ENCODE measurements around the gene DAO.

DAO gene

GRCh38 chr12:108876550-108876949 is 3.3 kb upstream of the DAO start:
- DNase-seq: no peak

GRCh38 chr12:108881953-108882352 is 2.1 kb downstream of the DAO start:
- DNase-seq: no peak

DNA sequence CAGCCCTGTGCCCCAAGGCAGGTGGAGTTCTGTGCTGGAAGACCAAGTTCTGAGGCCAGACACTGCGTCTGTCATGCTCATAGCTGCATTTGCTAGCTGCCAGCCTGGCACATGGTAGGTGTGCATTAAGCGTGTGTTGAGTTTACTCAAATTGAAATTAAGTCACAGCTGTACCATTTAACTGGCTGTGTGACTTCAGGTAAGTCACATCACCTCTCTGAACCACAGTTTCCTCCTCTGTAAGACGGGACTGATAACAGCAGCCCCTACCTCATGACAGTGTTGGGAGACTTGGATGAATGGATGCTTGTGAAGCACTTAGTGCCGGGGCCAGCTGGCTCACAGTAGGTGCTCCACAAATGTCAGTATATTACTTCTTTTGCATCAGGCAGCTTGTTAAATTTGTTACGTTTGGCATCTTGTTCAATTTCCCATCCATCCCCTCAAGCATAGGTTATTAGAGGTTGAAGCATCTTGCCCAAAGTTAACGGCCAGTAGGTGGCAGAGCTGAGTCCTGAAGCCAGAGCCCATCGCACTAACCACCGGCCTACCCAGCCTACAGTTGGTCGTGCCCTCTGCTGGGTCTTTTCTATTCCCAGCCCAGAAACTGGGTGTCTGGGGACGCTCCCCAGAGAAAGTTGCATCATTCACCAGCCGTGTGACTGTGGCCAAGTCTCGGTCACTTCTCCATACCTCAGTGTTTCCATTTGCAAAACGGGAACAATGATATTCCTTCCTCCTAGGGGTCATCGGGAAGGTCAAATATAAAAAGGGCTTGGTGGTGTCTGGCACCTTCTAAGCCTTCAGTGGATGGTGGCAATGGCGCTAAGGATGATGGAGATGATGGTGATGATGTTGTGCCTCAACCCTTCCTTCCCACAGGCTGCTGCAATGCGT is 4.5 kb downstream of the DAO start:
- DNase-seq: peak; percentile 22 to 57 (median 48)

- no peak for DNase-seq
These were observed 7.2 kb downstream of the DAO start for GRCh38 chr12:108886873-108887629.

- no peak for DNase-seq
These were observed 8.1 kb downstream of the DAO start for GRCh38 chr12:108888031-108888430.

DNA sequence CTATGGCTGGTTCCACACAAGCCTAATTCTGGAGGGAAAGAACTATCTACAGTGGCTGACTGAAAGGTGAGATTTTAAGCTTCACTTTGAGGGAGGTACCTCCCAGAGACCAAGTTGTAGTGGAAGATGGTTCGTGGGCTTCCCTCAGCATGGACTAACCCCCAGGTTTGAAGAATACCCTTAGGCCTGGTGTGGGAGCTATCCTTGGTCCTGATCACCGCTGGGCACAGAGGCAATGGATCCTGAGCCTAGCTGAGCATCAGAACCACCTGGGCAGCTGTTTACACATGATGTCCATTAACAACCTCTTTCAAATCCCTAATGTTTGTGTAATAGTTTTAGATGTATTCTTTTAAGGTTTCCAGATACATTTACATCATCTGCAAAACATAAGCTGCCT is 10.3 kb downstream of the DAO start:
- DNase-seq: no peak

DNA sequence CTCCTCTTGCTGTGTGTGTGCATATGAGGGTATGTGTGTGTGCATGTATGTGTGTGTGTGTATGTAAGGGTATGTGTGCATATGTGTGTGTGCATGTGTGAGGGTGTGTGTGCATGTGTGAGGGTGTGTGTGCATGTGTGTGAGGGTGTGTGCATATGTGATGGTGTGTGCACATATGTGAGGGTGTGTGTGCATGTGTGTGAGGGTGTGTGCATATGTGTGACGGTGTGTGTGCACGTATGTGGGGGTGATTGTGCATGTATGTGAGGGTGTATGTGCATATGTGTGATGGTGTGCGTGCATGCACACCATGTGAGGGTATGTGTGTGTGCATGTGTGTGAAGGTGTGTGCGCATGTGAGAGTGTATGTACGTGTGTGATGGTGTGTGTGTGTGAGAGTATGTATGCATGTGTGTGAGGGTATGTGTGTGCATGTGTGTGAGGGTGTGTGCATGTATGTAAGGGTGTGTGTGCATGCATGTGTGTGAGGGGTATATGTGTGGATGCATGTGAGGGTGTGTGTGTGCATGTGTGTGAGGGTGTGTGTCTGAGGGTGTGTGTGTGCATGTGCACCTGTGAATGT is 15.4 kb downstream of the DAO start:
- DNase-seq: no peak

DNA sequence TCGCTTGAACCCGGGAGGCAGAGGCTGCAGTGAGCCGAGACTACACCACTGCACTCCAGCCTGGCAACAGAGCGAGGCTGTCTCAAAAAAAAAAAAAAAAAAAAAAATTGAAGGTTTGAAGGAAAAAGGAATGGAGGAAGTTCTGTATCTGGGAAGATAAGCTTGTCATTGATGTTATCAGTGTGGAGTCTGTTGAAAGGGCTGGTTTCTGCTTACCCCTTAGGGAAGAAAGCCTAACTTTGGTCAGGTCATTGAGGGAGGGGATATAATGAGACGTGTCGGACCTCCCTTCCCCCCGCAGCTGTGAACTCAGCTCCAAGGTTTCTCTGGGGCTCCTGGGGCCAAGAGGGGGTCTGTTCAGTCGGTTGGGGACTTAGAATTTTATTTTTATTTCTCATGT is 16.4 kb downstream of the DAO start:
- no peak for DNase-seq

DNA sequence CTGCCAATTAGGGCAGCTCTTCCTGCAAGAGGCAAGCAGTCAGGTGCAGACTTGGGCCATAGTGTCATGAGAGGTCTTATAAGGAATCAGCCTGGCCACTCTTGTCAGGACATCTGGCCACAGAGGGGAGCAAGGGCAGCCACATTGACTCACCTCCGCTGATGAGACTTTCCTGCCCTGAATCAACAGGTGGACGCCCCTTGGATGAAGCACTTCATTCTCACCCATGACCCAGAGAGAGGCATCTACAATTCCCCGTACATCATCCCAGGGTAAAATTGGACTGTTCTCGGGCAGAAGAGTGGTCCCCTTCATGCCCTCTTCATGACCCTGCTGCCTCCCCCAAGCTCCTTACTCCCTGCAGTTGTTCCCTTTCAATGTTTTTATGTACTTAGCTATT is 16.9 kb downstream of the DAO start:
- DNase-seq: no peak

- DNase-seq: no peak
These were observed 19.3 kb downstream of the DAO start for GRCh38 chr12:108899145-108899544.

- no peak for DNase-seq
These were observed 25.8 kb downstream of the DAO start for GRCh38 chr12:108905725-108906124.

DNA sequence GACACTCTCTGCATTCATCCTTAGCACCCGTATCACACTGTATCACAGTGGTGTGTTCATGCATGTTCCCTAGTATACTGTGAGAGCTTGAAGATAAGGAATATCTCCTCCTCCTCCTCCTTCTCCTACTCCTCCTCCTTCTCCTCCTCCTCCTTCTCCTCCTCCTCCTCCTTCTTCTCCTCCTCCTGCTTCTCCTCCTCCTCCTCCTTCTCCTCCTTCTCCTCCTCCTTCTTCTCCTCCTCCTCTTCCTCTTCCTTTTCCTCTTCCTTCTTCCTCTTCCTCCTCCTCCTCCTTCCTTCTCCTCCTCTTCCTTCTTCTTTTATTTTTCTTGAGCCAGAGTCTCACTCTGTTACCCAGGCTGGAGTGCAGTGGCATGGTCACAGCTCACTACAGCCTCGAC is 27.1 kb downstream of the DAO start:
- no peak for DNase-seq

DNA sequence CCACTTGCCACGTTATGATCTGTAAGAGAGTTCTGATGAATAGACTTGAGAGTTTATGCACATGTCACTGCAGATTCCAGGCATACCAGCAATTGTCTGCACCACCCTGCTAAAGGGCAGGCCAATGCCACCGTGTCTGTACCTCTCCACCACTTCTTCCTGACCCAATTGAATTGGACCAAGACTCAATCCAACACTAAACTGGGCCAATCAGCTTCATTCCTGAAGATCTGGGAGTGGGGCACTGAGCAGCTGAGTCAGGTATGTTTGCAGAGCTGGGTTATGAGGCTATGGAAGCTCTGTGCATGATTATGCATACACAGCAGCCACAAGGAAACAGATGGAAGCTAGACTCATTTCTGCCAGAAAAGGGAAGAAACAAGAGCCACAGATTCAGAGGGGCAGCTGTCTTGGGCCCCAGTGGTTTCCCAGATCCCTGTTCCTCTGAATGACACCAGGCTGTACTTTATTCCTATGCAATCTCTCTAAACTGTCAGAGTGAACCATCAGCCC is 28.0 kb downstream of the DAO start:
- DNase-seq: no peak

GRCh38 chr12:108910336-108910735 is 30.4 kb downstream of the DAO start:
- DNase-seq: no peak

- no peak for DNase-seq
These were observed 32.0 kb downstream of the DAO start for GRCh38 chr12:108911915-108912314.

DNA sequence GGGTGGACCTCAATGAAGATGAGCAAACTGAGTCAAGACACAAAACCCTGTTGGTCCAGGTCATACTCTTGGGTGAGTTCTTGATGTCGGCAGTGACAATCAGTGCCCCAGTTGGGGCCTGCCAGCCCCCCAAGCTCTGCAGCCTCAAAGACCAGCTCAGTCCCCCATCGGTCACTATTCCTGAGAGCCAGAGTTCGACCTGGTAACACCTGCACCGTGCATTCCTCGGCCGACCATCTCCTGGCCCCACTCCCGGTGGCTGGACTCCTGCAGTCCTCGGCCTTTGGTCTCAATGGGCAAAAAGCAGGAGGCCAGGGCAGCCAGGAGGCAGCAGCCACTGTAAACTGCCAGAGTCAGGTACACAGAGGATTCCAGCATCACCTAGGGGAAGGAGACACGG is 32.5 kb downstream of the DAO start:
- DNase-seq: no peak

- DNase-seq: no peak
These were observed 34.2 kb downstream of the DAO start for GRCh38 chr12:108914121-108914531.

GRCh38 chr12:108915632-108916133 is 35.8 kb downstream of the DAO start:
- DNase-seq: no peak

- DNase-seq: no peak
These were observed 36.4 kb downstream of the DAO start for GRCh38 chr12:108916336-108916735.

- no peak for DNase-seq
These were observed 38.3 kb downstream of the DAO start for GRCh38 chr12:108918206-108918605.

DNA sequence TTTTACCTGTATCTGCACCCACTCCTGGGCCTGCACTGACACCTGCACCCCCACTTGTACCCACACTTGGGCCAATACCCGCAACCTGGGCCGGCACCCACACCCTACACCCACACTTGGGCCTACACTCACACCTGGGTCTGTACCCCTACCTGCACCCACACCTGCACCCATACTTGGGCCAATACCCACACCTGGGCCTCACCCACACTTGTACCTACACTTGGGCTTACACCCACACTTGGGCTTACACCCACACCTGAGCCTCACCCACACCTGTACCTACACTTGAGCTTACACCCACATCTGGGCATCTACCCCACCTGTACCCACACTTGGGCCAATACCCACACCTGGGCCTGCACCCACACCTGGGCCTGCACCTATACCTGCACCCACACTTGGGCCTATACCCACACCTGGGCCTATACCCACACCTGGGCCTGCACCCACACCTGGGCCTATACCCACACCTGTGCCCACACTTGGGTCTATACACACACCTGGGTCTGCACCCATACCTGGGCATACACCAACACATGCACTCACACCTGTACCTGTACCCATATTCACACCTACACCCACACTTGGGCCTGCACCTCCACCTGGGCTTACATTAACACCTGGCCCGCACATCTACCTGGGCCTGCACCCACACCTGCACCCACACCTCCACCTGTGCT is 39.2 kb downstream of the DAO start:
- no peak for DNase-seq

DNA sequence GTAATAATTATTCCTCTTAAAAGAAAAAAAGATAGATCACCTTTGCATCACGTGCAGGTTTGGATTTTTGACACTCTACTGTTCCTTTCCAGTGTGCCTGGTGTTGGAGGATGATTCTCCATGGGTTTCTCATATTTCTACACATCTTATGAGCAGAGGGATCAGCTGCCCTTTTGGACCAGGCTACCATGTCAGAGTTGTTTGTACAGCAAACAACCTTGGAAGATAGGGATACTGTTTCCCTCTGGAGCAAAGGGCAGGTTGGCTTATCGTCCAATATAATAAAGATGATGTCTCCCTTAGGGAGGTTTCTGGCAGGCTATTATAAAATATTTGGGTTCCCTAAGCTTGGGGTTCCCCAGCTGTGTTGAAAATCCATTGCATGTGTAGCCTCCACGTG is 42.1 kb downstream of the DAO start:
- DNase-seq: no peak

GRCh38 chr12:108922918-108923317 is 43.0 kb downstream of the DAO start:
- no peak for DNase-seq
